GM13977 (cell line): ENCODE results near the gene SEMA3F.
"Not testable (repeated sequence)": the region's sequence is repeated elsewhere in the genome, so short reads cannot be mapped to it uniquely, and the experiment has no call there.

ENCODE experiments used
- DNase-seq: peaks from one replicate; pipeline ENCODE4 v3.0.0; 2012; ENCODE audit warnings: low spot score
- CTCF ChIP-seq: IDR thresholded peaks from 2 replicates; pipeline ENCODE4 v1.5.1; 2012; ENCODE audit warnings: mild to moderate bottlenecking, control low read depth; ENCODE audit not compliant: insufficient read depth; ENCODE audit errors: extremely low read depth, missing control alignments
- in situ Hi-C: fragments of 300-500 bp; cut with MboI; formaldehyde crosslinking; loops from one replicate; pipeline ENCODE4 v1.12.0; 2022; ENCODE audit warnings: low sequenced_read_pairs, low pct_unique_long_range_greater_than_20kb, mixed read lengths, inconsistent platforms; ENCODE audit not compliant: unreplicated experiment

SEMA3F gene

GRCh38 chr3:50227390-50228183, 72.5 kb downstream of the SEMA3F start:
- peak; percentile 95 for DNase-seq
- in situ Hi-C loops = loop anchor here (10.0 kb wide), 1 partner anchor 47 kb away; the partner anchor contains the start of gene LSMEM2
- TF ChIP-seq CTCF = peak; percentile 91

GRCh38 chr3:50228184-50228763, 73.2 kb downstream of the SEMA3F start:
- in situ Hi-C loops = loop anchor here (10.0 kb wide), 1 partner anchor 47 kb away; the partner anchor contains the start of gene LSMEM2
- not testable (repeated sequence) for DNase-seq

GRCh38 chr3:50229490-50229889, 74.4 kb downstream of the SEMA3F start:
- no peak for DNase-seq
- in situ Hi-C loops = loop anchor here (10.0 kb wide), 1 partner anchor 45 kb away; the partner anchor contains the start of gene LSMEM2
- no peak for TF ChIP-seq CTCF

- in situ Hi-C loops = no loop called here
- TF ChIP-seq CTCF = no peak
- no peak for DNase-seq
Observed at GRCh38 chr3:50230104-50230793, 75.1 kb downstream of the SEMA3F start.

- TF ChIP-seq CTCF = no peak
- in situ Hi-C loops = no loop called here
- no peak for DNase-seq
Observed at GRCh38 chr3:50230794-50231125, 75.6 kb downstream of the SEMA3F start.

- DNase-seq = no peak
- no peak for TF ChIP-seq CTCF
- in situ Hi-C loops = no loop called here
Observed at GRCh38 chr3:50231581-50231980, 76.5 kb downstream of the SEMA3F start.

GRCh38 chr3:50232303-50232702, 77.2 kb downstream of the SEMA3F start:
- no peak for DNase-seq
- TF ChIP-seq CTCF = no peak
- in situ Hi-C loops = no loop called here
